ENCODE results near the gene TBX6. TPM values are rescaled to one million over a fixed set of nuclear protein-coding genes. Genes with fewer than 3 reads are reported as not detected.
A peak's percentile ranks its signal among the peaks of the same experiment; 100 is the strongest.
"Not testable (repeated sequence)": the region's sequence is repeated elsewhere in the genome, so short reads cannot be mapped to it uniquely, and the experiment has no call there.

The TBX6 gene
- total and polyA plus RNA-seq, 3 experiments from 2014 or later = 0.71 to 0.83 TPM; not detected in 1

GRCh38 chr16:30127993-30128392 lies 36.3 kb upstream of the TBX6 start:
- H3K36me3 ChIP-seq (ENCODE audit: insufficient read depth, low read length) = no peaks in the 10 kb centered on the region
- H3K27me3 Mint-ChIP-seq = no peaks in the 10 kb centered on the region
- H3K36me3 Mint-ChIP-seq = no peaks in the 10 kb centered on the region
- ChIA-PET CTCF (interaction anchor here (2.3 to 5.1 kb wide), 2 partner anchors 15 to 35 kb away, joined by 5 to 23 read pairs; partner anchors contain the start of genes GDPD3 and TBX6), POLR2A (no interaction called here)
- H3K27ac Mint-ChIP-seq = no peak overlapping the region
- H3K9me3 Mint-ChIP-seq = peaks cover 0 to 19% (median 6%) of the 10 kb centered on the region in 5 donors
- no peak for DNase-seq
- H3K4me1 ChIP-seq (ENCODE audit: insufficient read depth, low read length) = peaks cover 4% of the 10 kb centered on the region
- H3K9me3 ChIP-seq (ENCODE audit: low read length) = no peaks in the 10 kb centered on the region
- H3K27ac ChIP-seq (ENCODE audit: low read depth, low read length) = no peak overlapping the region
- H3K4me3 ChIP-seq (ENCODE audit: low read length) = no peak overlapping the region
- no peaks in the 10 kb centered on the region for H3K27me3 ChIP-seq (ENCODE audit: insufficient read depth, low read length, poor library complexity, severe bottlenecking)
- H3K4me1 Mint-ChIP-seq = peaks cover 5 to 8% (median 7%) of the 10 kb centered on the region in 3 donors
- H3K4me3 Mint-ChIP-seq = no peak overlapping the region

DNA sequence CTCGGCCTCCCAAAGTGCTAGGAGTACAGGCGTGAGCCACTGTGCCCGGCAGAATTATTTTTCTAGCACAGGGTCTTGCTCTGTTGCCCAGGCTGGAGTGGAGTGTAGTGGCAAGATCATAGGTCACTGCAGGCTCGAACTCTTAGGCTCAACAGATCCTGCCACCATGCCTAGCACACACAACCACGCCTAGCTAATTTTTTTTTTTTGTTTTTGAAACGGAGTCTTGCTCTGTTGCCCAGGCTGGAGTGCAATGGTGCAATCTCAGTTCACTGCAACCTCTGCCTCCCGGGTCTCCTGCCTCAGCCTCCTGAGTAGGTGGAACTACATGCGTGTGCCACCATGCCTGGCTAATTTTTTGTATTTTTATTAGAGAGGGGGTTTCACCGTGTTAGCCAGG lies 34.0 kb upstream of the TBX6 start:
- DNase-seq; H3K4me3 ChIP-seq (ENCODE audit: low read length); H3K27me3 Mint-ChIP-seq; H3K36me3 Mint-ChIP-seq; POLR2A ChIA-PET; H3K36me3 ChIP-seq (ENCODE audit: insufficient read depth, low read length); H3K27ac Mint-ChIP-seq; H3K9me3 Mint-ChIP-seq; H3K4me3 Mint-ChIP-seq; H3K9me3 ChIP-seq (ENCODE audit: low read length); H3K27me3 ChIP-seq (ENCODE audit: insufficient read depth, low read length, poor library complexity, severe bottlenecking); H3K27ac ChIP-seq (ENCODE audit: low read depth, low read length): not testable (repeated sequence)
- peaks cover 11% of the 10 kb centered on the region for H3K4me1 ChIP-seq (ENCODE audit: insufficient read depth, low read length)
- H3K4me1 Mint-ChIP-seq = peaks cover 15 to 23% (median 16%) of the 10 kb centered on the region in 3 donors
- CTCF ChIA-PET = interaction anchor here (1.3 kb wide), 1 partner anchor 12 kb away, joined by 4 read pairs; no protein-coding TSS in a partner anchor

- Histone ChIP-seq H3K4me1 (ENCODE audit: insufficient read depth, low read length) (peaks cover 11% of the 10 kb centered on the region), H3K4me3 (ENCODE audit: low read length) (no peak overlapping the region), H3K27me3 (ENCODE audit: insufficient read depth, low read length, poor library complexity, severe bottlenecking) (no peaks in the 10 kb centered on the region), H3K36me3 (ENCODE audit: insufficient read depth, low read length) (no peaks in the 10 kb centered on the region), H3K27ac (ENCODE audit: low read depth, low read length) (no peak overlapping the region), H3K9me3 (ENCODE audit: low read length) (no peaks in the 10 kb centered on the region)
- CTCF ChIA-PET = interaction anchor here (1.0 to 1.8 kb wide), 2 partner anchors 18 to 60 kb away, joined by 3 to 4 read pairs; partner anchors contain the start of gene ALDOA
- Mint-ChIP-seq H3K27me3 (no peaks in the 10 kb centered on the region), H3K9me3 (no peaks in the 10 kb centered on the region), H3K4me1 (peaks cover 19 to 27% (median 22%) of the 10 kb centered on the region in 3 donors), H3K36me3 (peaks cover 0 to 7% (median 0%) of the 10 kb centered on the region in 3 donors), H3K27ac (no peak overlapping the region), H3K4me3 (no peak overlapping the region)
- POLR2A ChIA-PET = interaction anchor here (1.1 kb wide), 1 partner anchor 10 kb away, joined by 3 read pairs; no protein-coding TSS in a partner anchor
- DNase-seq = no peak
These were observed 33.3 kb upstream of the TBX6 start for GRCh38 chr16:30124985-30125379.

DNA sequence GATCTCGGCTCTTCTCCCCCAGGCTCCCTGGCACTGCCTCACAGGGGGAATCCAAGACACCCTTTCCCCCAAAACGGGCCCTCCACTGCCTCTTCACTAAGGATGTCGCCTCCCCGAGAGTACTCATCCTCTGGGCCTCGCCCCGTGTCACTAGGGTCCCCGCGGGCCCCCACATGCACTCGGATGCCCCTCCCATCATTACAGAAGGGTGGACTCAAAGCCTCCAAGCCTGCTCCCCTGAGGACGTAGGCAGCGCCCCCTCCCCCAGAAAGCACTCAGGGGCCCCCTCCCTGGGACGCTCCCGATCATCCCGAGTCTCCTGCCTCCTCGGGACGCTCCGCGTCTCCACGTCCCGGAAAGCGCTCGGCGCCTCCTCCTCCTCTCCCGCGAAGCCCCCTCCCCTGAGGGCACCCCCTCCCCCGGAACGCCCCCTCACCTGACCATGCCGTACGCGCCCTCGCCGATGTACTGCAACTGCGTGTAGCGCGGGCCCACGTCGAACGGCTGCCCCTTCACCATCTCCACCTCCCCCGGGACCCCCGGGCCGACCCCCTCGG lies 31.0 kb upstream of the TBX6 start:
- ChIA-PET CTCF (no interaction called here), POLR2A (interaction anchor here (1.0 kb wide), 1 partner anchor 29 kb away, joined by 4 read pairs; no protein-coding TSS in a partner anchor)
- H3K36me3 ChIP-seq (ENCODE audit: insufficient read depth, low read length) = peaks cover 9% of the 10 kb centered on the region
- H3K4me3 Mint-ChIP-seq = peak overlapping the region; percentile 80 to 95 (median 88)
- H3K4me3 ChIP-seq (ENCODE audit: low read length) = peak overlapping the region; percentile 63
- peaks cover 0 to 20% (median 4%) of the 10 kb centered on the region in 3 donors for H3K36me3 Mint-ChIP-seq
- H3K27ac Mint-ChIP-seq = peak overlapping the region; percentile 43 to 96 (median 89)
- no peaks in the 10 kb centered on the region for H3K27me3 Mint-ChIP-seq
- H3K4me1 Mint-ChIP-seq = peaks cover 20 to 35% (median 24%) of the 10 kb centered on the region in 3 donors
- no peaks in the 10 kb centered on the region for H3K27me3 ChIP-seq (ENCODE audit: insufficient read depth, low read length, poor library complexity, severe bottlenecking)
- H3K9me3 Mint-ChIP-seq = no peaks in the 10 kb centered on the region
- H3K9me3 ChIP-seq (ENCODE audit: low read length) = no peaks in the 10 kb centered on the region
- peak overlapping the region; percentile 43 for H3K27ac ChIP-seq (ENCODE audit: low read depth, low read length)
- DNase-seq = peak in 4 of 5 donors; percentile 6 to 49 (median 13)
- H3K4me1 ChIP-seq (ENCODE audit: insufficient read depth, low read length) = peaks cover 11% of the 10 kb centered on the region

GRCh38 chr16:30121741-30122571 lies 30.2 kb upstream of the TBX6 start:
- H3K4me1 Mint-ChIP-seq = peaks cover 20 to 35% (median 24%) of the 10 kb centered on the region in 3 donors

GRCh38 chr16:30120340-30121105 lies 28.8 kb upstream of the TBX6 start:
- POLR2A ChIA-PET = interaction anchor here (0.6 to 2.5 kb wide), 3 partner anchors 63 to 287 kb away, joined by 3 to 9 read pairs (median 5); partner anchors contain the start of gene CORO1A
- Histone ChIP-seq H3K27me3 (ENCODE audit: insufficient read depth, low read length, poor library complexity, severe bottlenecking) (no peaks in the 10 kb centered on the region), H3K36me3 (ENCODE audit: insufficient read depth, low read length) (peaks cover 9% of the 10 kb centered on the region), H3K4me1 (ENCODE audit: insufficient read depth, low read length) (peaks cover 15% of the 10 kb centered on the region), H3K9me3 (ENCODE audit: low read length) (no peaks in the 10 kb centered on the region), H3K27ac (ENCODE audit: low read depth, low read length) (no peak overlapping the region), H3K4me3 (ENCODE audit: low read length) (no peak overlapping the region)
- Mint-ChIP-seq H3K4me3 (peak overlapping the region in 4 of 7 donors; percentile 57 to 85 (median 64)), H3K27me3 (no peaks in the 10 kb centered on the region), H3K4me1 (peaks cover 20 to 36% (median 24%) of the 10 kb centered on the region in 3 donors), H3K27ac (peak overlapping the region in 7 of 8 donors; percentile 42 to 92 (median 77)), H3K9me3 (no peaks in the 10 kb centered on the region), H3K36me3 (peaks cover 0 to 37% (median 4%) of the 10 kb centered on the region in 3 donors)
- DNase-seq = no peak
- CTCF ChIA-PET = interaction anchor here (1.0 to 2.2 kb wide), 5 partner anchors 10 to 116 kb away, joined by 3 to 10 read pairs (median 4); partner anchors contain the start of genes ALDOA and TBX6

More at GRCh38 chr16:30121741-30122571, 30.2 kb upstream of the TBX6 start:
- H3K4me3 ChIP-seq (ENCODE audit: low read length) = peak overlapping the region; percentile 63
- ChIA-PET POLR2A (interaction anchor here (1.1 kb wide), 1 partner anchor 64 kb away, joined by 5 read pairs; no protein-coding TSS in a partner anchor), CTCF (no interaction called here)
- no peaks in the 10 kb centered on the region for H3K27me3 ChIP-seq (ENCODE audit: insufficient read depth, low read length, poor library complexity, severe bottlenecking)
- H3K4me1 ChIP-seq (ENCODE audit: insufficient read depth, low read length) = peaks cover 11% of the 10 kb centered on the region
- Mint-ChIP-seq H3K27ac (peak overlapping the region; percentile 56 to 96 (median 86)), H3K27me3 (no peaks in the 10 kb centered on the region), H3K36me3 (peaks cover 0 to 27% (median 4%) of the 10 kb centered on the region in 3 donors), H3K4me3 (peak overlapping the region; percentile 80 to 95 (median 88)), H3K9me3 (no peaks in the 10 kb centered on the region)
- H3K9me3 ChIP-seq (ENCODE audit: low read length) = no peaks in the 10 kb centered on the region
- peaks cover 9% of the 10 kb centered on the region for H3K36me3 ChIP-seq (ENCODE audit: insufficient read depth, low read length)
- DNase-seq = no peak
- peak overlapping the region; percentile 43 for H3K27ac ChIP-seq (ENCODE audit: low read depth, low read length)

- H3K4me1 Mint-ChIP-seq = peaks cover 31 to 43% (median 32%) of the 10 kb centered on the region in 3 donors
- no peaks in the 10 kb centered on the region for H3K9me3 Mint-ChIP-seq
- H3K4me1 ChIP-seq (ENCODE audit: insufficient read depth, low read length) = peaks cover 24% of the 10 kb centered on the region
- peaks cover 0 to 42% (median 4%) of the 10 kb centered on the region in 3 donors for H3K36me3 Mint-ChIP-seq
- H3K27me3 ChIP-seq (ENCODE audit: insufficient read depth, low read length, poor library complexity, severe bottlenecking) = no peaks in the 10 kb centered on the region
- ChIA-PET POLR2A (interaction anchor here (2.5 kb wide), 1 partner anchor 64 kb away, joined by 9 read pairs; the partner anchor contains the start of gene CORO1A), CTCF (interaction anchor here (1.1 to 2.2 kb wide), 3 partner anchors 11 to 115 kb away, joined by 3 to 10 read pairs (median 5); partner anchors contain the start of gene TBX6)
- H3K36me3 ChIP-seq (ENCODE audit: insufficient read depth, low read length) = peaks cover 9% of the 10 kb centered on the region
- H3K4me3 Mint-ChIP-seq = peak overlapping the region in 2 of 7 donors; percentile 34 to 57
- no peak overlapping the region for H3K27ac ChIP-seq (ENCODE audit: low read depth, low read length)
- H3K4me3 ChIP-seq (ENCODE audit: low read length) = no peak overlapping the region
- H3K9me3 ChIP-seq (ENCODE audit: low read length) = no peaks in the 10 kb centered on the region
- H3K27me3 Mint-ChIP-seq = no peaks in the 10 kb centered on the region
- H3K27ac Mint-ChIP-seq = peak overlapping the region in 6 of 8 donors; percentile 20 to 92 (median 37)
- DNase-seq = no peak
These were observed 27.7 kb upstream of the TBX6 start for GRCh38 chr16:30119428-30119827.
